IPS DF 6.9 (cell line): Measurements from ENCODE around the gene CCDC71L.

ENCODE experiments used
- DNase-seq: peaks from one replicate; pipeline ENCODE4 v3.0.0-alpha.2; 2013; ENCODE audit warnings: low read depth, low spot score
- H3K27ac ChIP-seq: one replicate; pipeline ENCODE4 v1.5.1; 2013; ENCODE audit warnings: low read length, control low read depth
- H3K27me3 ChIP-seq: 2 replicates; pipeline ENCODE4 v1.6.1; 2013; ENCODE audit warnings: mild to moderate bottlenecking, low read length; ENCODE audit not compliant: control insufficient read depth, insufficient read depth
- H3K36me3 ChIP-seq: 2 replicates; pipeline ENCODE4 v1.6.1; 2013; ENCODE audit warnings: low read length; ENCODE audit not compliant: control insufficient read depth, insufficient read depth
- H3K4me1 ChIP-seq: 2 replicates; pipeline ENCODE4 v1.6.1; 2013; ENCODE audit warnings: low read length; ENCODE audit not compliant: control insufficient read depth, insufficient read depth
- H3K4me3 ChIP-seq: 2 replicates; pipeline ENCODE4 v1.5.1; 2013; ENCODE audit warnings: mild to moderate bottlenecking, low read length
- H3K9me3 ChIP-seq: 2 replicates; pipeline ENCODE4 v1.6.1; 2013; ENCODE audit warnings: low read length, inconsistent platforms; ENCODE audit not compliant: control insufficient read depth, insufficient read depth
- WGBS: extraction: QIAGEN DNeasy Blood & Tissue Kit; methylation state at CpG from one replicate; pipeline ENCODE4 v1.1.7; 2013; ENCODE audit warnings: mixed read lengths, missing lambda C conversion rate; ENCODE audit not compliant: insufficient read length, insufficient coverage; 5-methylcytosine and 5-hydroxymethylcytosine counted together

CCDC71L gene

GRCh38 chr7:106658316-106659165 is 2.4 kb downstream of the CCDC71L start:
- no peaks in the 10 kb centered on the region for H3K9me3 ChIP-seq
- H3K27me3 ChIP-seq, result no peaks in the 10 kb centered on the region
- no peak overlapping the region for H3K4me3 ChIP-seq
- H3K27ac ChIP-seq, result no peak overlapping the region
- WGBS, result no CpG with 5 or more reads among the region's 6 CpGs
- no peaks in the 10 kb centered on the region; the same call in 1 of the 2 replicates for H3K4me1 ChIP-seq
- H3K36me3 ChIP-seq, result no peaks in the 10 kb centered on the region
- DNase-seq, result no peak

GRCh38 chr7:106657085-106657991 is 3.6 kb downstream of the CCDC71L start:
- H3K9me3 ChIP-seq, result no peaks in the 10 kb centered on the region
- H3K27ac ChIP-seq, result no peak overlapping the region

GRCh38 chr7:106655703-106656498 is 5.1 kb downstream of the CCDC71L start:
- Histone ChIP-seq H3K9me3 (no peaks in the 10 kb centered on the region), H3K36me3 (no peaks in the 10 kb centered on the region), H3K27ac (no peak overlapping the region), H3K4me3 (no peak overlapping the region), H3K27me3 (no peaks in the 10 kb centered on the region), H3K4me1 (no peaks in the 10 kb centered on the region; the same call in 1 of the 2 replicates)
- no CpG with 5 or more reads among the region's 5 CpGs for WGBS
- no peak for DNase-seq

More at GRCh38 chr7:106657085-106657991, 3.6 kb downstream of the CCDC71L start:
- no CpG with 5 or more reads among the region's 5 CpGs for WGBS
- no peaks in the 10 kb centered on the region for H3K27me3 ChIP-seq
- no peaks in the 10 kb centered on the region for H3K36me3 ChIP-seq
- H3K4me1 ChIP-seq, result no peaks in the 10 kb centered on the region; the same call in 1 of the 2 replicates
- DNase-seq, result no peak
- no peak overlapping the region for H3K4me3 ChIP-seq

- Histone ChIP-seq H3K36me3 (no peaks in the 10 kb centered on the region), H3K27ac (no peak overlapping the region), H3K4me3 (no peak overlapping the region), H3K9me3 (no peaks in the 10 kb centered on the region), H3K27me3 (no peaks in the 10 kb centered on the region), H3K4me1 (no peaks in the 10 kb centered on the region; the same call in 1 of the 2 replicates)
- no CpG with 5 or more reads among the region's 2 CpGs for WGBS
- DNase-seq, result no peak
Measured at GRCh38 chr7:106653488-106653887, 7.5 kb downstream of the CCDC71L start.

GRCh38 chr7:106652909-106653308 is 8.0 kb downstream of the CCDC71L start:
- Histone ChIP-seq H3K27me3 (no peaks in the 10 kb centered on the region), H3K4me3 (no peak overlapping the region), H3K36me3 (no peaks in the 10 kb centered on the region), H3K9me3 (no peaks in the 10 kb centered on the region), H3K4me1 (no peaks in the 10 kb centered on the region; the same call in 1 of the 2 replicates), H3K27ac (no peak overlapping the region)
- no peak for DNase-seq
- WGBS, result no CpG with 5 or more reads among the region's 2 CpGs

- no peak overlapping the region for H3K4me3 ChIP-seq
- no peaks in the 10 kb centered on the region for H3K9me3 ChIP-seq
- H3K27me3 ChIP-seq, result no peaks in the 10 kb centered on the region
- no peak overlapping the region for H3K27ac ChIP-seq
- H3K4me1 ChIP-seq, result no peaks in the 10 kb centered on the region; the same call in 1 of the 2 replicates
- no peaks in the 10 kb centered on the region for H3K36me3 ChIP-seq
- no peak for DNase-seq
Measured at GRCh38 chr7:106652092-106652491, 8.9 kb downstream of the CCDC71L start.

- DNase-seq, result no peak
- WGBS, result no CpG with 5 or more reads among the region's 1 CpG
- Histone ChIP-seq H3K27ac (no peak overlapping the region), H3K4me3 (no peak overlapping the region), H3K27me3 (no peaks in the 10 kb centered on the region), H3K4me1 (no peaks in the 10 kb centered on the region), H3K9me3 (no peaks in the 10 kb centered on the region), H3K36me3 (no peaks in the 10 kb centered on the region)
Measured at GRCh38 chr7:106646256-106646655, 14.7 kb downstream of the CCDC71L start.

- Histone ChIP-seq H3K4me3 (no peak overlapping the region), H3K9me3 (no peaks in the 10 kb centered on the region), H3K27me3 (no peaks in the 10 kb centered on the region), H3K27ac (no peak overlapping the region), H3K4me1 (no peaks in the 10 kb centered on the region), H3K36me3 (no peaks in the 10 kb centered on the region)
- no CpG with 5 or more reads among the region's 1 CpG for WGBS
- no peak for DNase-seq
Measured at GRCh38 chr7:106644999-106645398, 16.0 kb downstream of the CCDC71L start.

- DNase-seq, result no peak
- no peak overlapping the region for H3K27ac ChIP-seq
- no peak overlapping the region for H3K4me3 ChIP-seq
- H3K9me3 ChIP-seq, result no peaks in the 10 kb centered on the region
- no CpG with 5 or more reads among the region's 2 CpGs for WGBS
- H3K4me1 ChIP-seq, result no peaks in the 10 kb centered on the region
- no peaks in the 10 kb centered on the region for H3K27me3 ChIP-seq
- no peaks in the 10 kb centered on the region for H3K36me3 ChIP-seq
Measured at GRCh38 chr7:106643216-106644000, 17.6 kb downstream of the CCDC71L start.
